Vagina (tissue), 2 donors: ENCODE results near the gene FYCO1. TPM values are rescaled to one million over a fixed set of nuclear protein-coding genes. Genes with fewer than 3 reads are reported as not detected.

Experiments used
- DNase-seq, 2 donors: peaks; one replicate each; pipeline ENCODE4 v3.0.0-alpha.2; 2017; ENCODE audit errors: extremely low spot score in 2 of 2
- H3K27ac ChIP-seq: fragments of 200-600 bp; sonication (generic); one replicate; pipeline ENCODE4 v1.5.1; 2019
- H3K27me3 ChIP-seq: fragments of 200-600 bp; sonication (generic); one replicate; pipeline ENCODE4 v1.5.1; 2019
- H3K36me3 ChIP-seq, 2 donors: fragments of 200-600 bp; sonication (generic); one replicate each; pipeline ENCODE4 v1.5.1; 2017 to 2019
- H3K4me1 ChIP-seq: fragments of 200-600 bp; sonication (generic); one replicate; pipeline ENCODE4 v1.5.1; 2019
- H3K4me3 ChIP-seq, 2 donors: fragments of 200-600 bp; sonication (generic); 1 replicate in 1 of 2; 2 replicates in 1 of 2; pipeline ENCODE4 v1.5.1; 2016 to 2019
- H3K9me3 ChIP-seq: fragments of 200-600 bp; sonication (generic); one replicate; pipeline ENCODE4 v1.5.1; 2019
- CTCF ChIP-seq, 3 experiments: fragments of 450-650 bp in 2 of 3; fragments of 200-600 bp in 1 of 3; sonication (generic) in 1 of 3; IDR thresholded peaks; one replicate each; pipeline ENCODE4 v1.5.1; 2017 to 2019; ENCODE audit warnings: antibody characterized with exemption in 3 of 3, mild to moderate bottlenecking in 2 of 3, moderate library complexity in 2 of 3
- POLR2A ChIP-seq, 2 donors: fragments of 450-650 bp; IDR thresholded peaks; one replicate each; pipeline ENCODE4 v1.6.1; 2017; ENCODE audit warnings: antibody characterized with exemption in 2 of 2, mild to moderate bottlenecking in 2 of 2, moderate library complexity in 2 of 2
- POLR2AphosphoS5 ChIP-seq, 2 donors: sonication (generic); formaldehyde crosslinking; IDR thresholded peaks; one replicate each; pipeline ENCODE4 v1.9.0; 2017; ENCODE audit warnings: antibody characterized with exemption in 2 of 2, mild to moderate bottlenecking in 2 of 2, low read depth in 1 of 2; ENCODE audit not compliant: insufficient read depth in 1 of 2
- intact Hi-C: fragments of 100-400 bp; cut with DNase I; formaldehyde crosslinking; loops from one replicate; pipeline ENCODE4 v1.15.1; 2023
- small RNA-seq: library from RNA; depleted of rRNA; stranded (forward); fragments of <200 nt; gene quantifications from one replicate; pipeline ENCODE3, GENCODE V24; 2016
- total RNA-seq: library from RNA; depleted of rRNA; stranded (reverse); fragments of >200 nt; gene quantifications from one replicate; pipeline ENCODE4 v1.2.3, GENCODE V29; 2016

Gene FYCO1
- total RNA-seq, 1 donor from 2014 or later, result 45.7 TPM

DNA sequence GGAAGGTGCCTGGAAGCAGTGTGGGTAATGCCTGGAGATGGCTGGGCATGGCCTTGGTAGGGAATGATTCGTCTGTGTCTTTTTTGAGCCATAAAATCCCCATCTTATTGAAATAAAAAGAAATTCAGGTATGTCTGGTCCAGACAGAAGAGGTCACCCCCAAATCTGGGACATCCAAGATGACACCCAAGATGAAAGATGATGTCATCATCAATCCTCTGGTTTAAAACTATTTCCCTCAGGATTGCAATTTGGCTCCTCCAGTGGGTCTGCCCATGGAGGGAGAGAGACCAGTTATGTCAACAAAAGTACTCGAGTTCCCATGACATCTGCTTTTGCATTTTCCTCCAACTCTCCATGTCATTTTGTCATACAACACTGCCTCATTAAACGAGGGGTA is 126.0 kb downstream of the FYCO1 start:
- Histone ChIP-seq H3K9me3 (no peaks in the 10 kb centered on the region), H3K4me1 (no peaks in the 10 kb centered on the region), H3K4me3 (no peak overlapping the region), H3K36me3 (no peaks in the 10 kb centered on the region), H3K27ac (no peak overlapping the region), H3K27me3 (no peaks in the 10 kb centered on the region)
- intact Hi-C loops, result no loop called here
- TF ChIP-seq CTCF (IDR thresholded peaks at IDR 0.05) (no peak), POLR2AphosphoS5 (IDR thresholded peaks at IDR 0.05; ENCODE audit: insufficient read depth in 1 of 2, low read depth in 1 of 2) (no peak), POLR2A (IDR thresholded peaks at IDR 0.05) (no peak)
- DNase-seq, result no peak

GRCh38 chr3:45868650-45869049 is 127.0 kb downstream of the FYCO1 start:
- no peaks in the 10 kb centered on the region for H3K27me3 ChIP-seq
- no peaks in the 10 kb centered on the region for H3K9me3 ChIP-seq
- no peaks in the 10 kb centered on the region for H3K36me3 ChIP-seq
- intact Hi-C loops, result no loop called here
- DNase-seq, result no peak
- no peak for TF ChIP-seq CTCF (IDR thresholded peaks at IDR 0.05)
- no peak for TF ChIP-seq POLR2A (IDR thresholded peaks at IDR 0.05)
- no peak for TF ChIP-seq POLR2AphosphoS5 (IDR thresholded peaks at IDR 0.05; ENCODE audit: insufficient read depth in 1 of 2, low read depth in 1 of 2)
- no peaks in the 10 kb centered on the region for H3K4me1 ChIP-seq
- no peak overlapping the region for H3K4me3 ChIP-seq
- no peak overlapping the region for H3K27ac ChIP-seq

GRCh38 chr3:45868213-45868612 is 127.4 kb downstream of the FYCO1 start:
- Histone ChIP-seq H3K4me3 (no peak overlapping the region), H3K27ac (no peak overlapping the region), H3K36me3 (no peaks in the 10 kb centered on the region), H3K4me1 (no peaks in the 10 kb centered on the region), H3K9me3 (no peaks in the 10 kb centered on the region), H3K27me3 (no peaks in the 10 kb centered on the region)
- intact Hi-C loops, result no loop called here
- TF ChIP-seq CTCF (IDR thresholded peaks at IDR 0.05) (no peak), POLR2A (IDR thresholded peaks at IDR 0.05) (no peak), POLR2AphosphoS5 (IDR thresholded peaks at IDR 0.05; ENCODE audit: insufficient read depth in 1 of 2, low read depth in 1 of 2) (no peak)
- DNase-seq, result no peak

Small RNAs within 50 kb of the gene (small RNA-seq; reads per million reads assigned to genes)
- not detected for gene RF00019

Other genes with a start within 250 kb of the FYCO1 start
- gene SLC6A20, start 199.3 kb downstream of the FYCO1 start, total RNA-seq, result 2.9 TPM
- gene LZTFL1, start 153.7 kb downstream of the FYCO1 start, total RNA-seq, result 9.1 TPM
- not detected for gene CCR9, start 109.3 kb downstream of the FYCO1 start, total RNA-seq
- gene CXCR6, start 52.4 kb downstream of the FYCO1 start, total RNA-seq, result 9.6 TPM
- gene XCR1, start 31.7 kb upstream of the FYCO1 start, total RNA-seq, result not detected
- gene CCR1, start 212.5 kb upstream of the FYCO1 start, total RNA-seq, result 7.1 TPM
- gene CCR3, start 246.6 kb upstream of the FYCO1 start, total RNA-seq, result not detected